GM19452 (cell line): Measurements from ENCODE around the gene PAPPA.

ENCODE experiments used
- ATAC-seq: cut with Tn5 transposase; IDR thresholded peaks from one replicate; pipeline ENCODE4 v1.9.1; 2021; ENCODE audit not compliant: unreplicated experiment

PAPPA gene

DNA sequence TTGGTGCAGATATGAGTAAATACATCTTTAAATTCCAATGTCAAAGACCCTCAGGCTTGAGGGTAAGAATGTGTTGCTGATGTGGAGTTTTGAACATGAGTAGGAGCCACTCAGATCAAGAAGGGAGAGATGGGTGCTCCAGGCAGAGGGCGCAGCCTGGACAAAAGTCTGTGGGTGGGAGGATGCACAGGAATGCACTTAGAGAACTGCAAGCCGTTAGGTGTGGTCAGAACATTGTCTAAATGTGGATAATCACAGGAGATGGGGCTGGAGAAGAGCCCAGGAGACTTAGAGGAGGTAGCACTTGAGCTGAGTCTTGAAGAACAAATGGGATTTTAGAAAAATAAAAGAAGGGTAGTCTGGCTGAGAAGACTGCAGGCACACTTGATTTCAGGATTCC lies 255.5 kb downstream of the PAPPA start:
- ATAC-seq = no peak

DNA sequence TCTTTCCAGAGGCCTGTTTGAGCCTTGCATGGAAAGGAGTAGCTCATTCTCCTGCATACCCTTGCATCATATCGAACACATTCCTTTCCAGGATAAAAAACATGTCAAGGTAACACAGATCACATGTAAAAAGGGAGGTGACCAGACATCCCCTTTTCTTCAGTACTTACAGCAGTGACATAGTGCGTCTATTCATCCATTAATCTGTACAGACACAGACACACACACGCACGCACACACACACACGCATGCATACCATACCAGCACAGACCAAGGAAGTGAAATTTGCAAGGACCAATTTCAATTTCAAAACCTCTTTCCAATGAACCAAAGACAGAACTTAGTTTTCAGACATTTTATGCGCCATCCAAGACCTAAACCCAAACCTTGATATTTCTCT lies 256.0 kb downstream of the PAPPA start:
- no peak for ATAC-seq

DNA sequence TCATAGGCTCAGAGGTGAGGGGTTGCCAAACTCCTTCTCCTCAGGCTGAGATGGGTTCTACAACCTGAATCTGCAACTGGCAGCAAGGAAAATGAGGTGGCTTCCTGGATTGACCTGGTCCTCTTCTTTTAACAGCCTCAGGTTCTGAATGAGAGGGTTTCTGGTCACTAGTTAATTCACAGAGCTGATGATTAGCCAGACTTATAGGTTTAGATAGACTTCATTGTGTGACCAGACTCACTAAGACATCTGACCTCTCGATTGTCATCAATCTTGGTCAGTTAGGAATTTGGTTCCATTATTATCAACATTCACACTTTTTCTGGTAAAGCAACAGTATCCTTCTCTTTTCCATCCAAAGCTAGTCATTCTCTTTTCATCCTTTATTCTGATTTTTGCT lies 257.9 kb downstream of the PAPPA start:
- no peak for ATAC-seq

DNA sequence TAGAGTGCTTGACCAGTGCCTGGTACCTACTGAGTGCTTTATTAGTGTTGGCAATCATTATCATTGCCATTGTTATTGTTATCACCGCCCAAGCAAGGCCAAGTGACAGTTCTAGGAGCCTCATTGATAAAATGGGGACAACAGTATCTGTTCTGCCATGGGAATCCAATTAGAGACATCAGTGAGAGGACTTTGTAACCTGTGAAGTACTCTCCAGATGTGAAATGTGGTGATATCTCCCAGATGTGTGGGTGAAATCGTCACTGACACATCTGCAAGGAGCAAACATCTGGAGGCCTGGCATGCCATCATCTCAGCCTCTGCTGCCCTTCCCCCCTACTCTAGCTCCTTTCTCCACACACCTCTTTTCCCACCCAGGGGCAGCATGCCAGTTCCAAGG lies 260.8 kb downstream of the PAPPA start:
- ATAC-seq = no peak

DNA sequence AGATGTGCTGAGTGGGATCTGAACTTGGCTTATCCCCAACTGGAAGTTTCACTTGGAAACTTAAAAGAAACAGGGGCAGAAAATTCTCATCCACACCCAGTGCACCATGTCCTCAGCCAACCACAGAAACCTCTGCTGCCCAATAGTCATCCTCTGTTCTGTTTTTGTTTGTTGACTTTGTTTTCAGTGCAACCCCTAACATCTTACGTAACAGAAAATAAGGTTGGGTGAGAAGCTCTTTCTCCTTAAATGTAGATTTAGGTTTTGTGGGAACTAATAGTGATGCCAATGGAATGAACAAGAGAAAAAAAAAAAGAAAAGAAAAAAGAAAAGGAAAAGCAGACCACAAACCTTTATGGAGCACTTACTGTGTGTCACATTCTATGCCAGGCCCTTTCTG lies 262.8 kb downstream of the PAPPA start:
- ATAC-seq = no peak

DNA sequence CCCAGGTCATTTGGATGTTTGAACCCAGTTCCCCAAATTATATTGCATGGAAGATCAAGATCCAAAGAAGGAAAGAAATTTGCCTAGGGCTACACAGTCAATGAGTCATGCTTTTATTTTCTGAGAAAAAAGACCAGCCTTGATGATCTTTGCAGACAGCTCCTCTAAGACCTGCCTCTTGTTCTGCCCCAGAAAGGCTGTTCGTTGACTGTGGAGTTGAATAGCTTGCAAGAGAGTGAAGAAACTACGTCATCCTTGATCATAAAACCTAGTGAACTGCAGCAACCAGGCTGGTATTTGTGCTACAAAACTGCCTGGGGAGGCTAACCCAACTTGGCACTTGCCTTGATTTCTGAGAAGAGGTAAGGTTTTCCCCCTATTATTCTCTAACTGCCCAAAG lies 263.9 kb downstream of the PAPPA start:
- no peak for ATAC-seq

DNA sequence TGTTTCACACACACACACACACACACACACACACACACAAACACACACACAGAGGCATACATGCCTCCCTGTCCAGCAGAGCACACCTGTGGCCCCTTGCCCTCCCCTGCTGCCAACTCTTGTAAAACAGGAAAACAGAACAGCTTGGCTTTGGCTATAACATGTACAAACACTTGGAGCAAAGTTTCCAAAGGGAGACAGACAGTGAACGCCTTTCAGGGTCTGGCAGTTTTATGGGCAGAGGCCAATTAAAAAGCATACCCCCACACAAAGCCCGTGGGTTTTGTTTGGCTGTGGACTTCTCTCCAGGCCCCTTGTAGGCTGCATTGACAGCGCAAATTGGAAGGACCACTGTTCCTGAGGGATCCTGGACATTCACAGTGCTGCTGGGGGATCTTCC lies 265.6 kb downstream of the PAPPA start:
- no peak for ATAC-seq

DNA sequence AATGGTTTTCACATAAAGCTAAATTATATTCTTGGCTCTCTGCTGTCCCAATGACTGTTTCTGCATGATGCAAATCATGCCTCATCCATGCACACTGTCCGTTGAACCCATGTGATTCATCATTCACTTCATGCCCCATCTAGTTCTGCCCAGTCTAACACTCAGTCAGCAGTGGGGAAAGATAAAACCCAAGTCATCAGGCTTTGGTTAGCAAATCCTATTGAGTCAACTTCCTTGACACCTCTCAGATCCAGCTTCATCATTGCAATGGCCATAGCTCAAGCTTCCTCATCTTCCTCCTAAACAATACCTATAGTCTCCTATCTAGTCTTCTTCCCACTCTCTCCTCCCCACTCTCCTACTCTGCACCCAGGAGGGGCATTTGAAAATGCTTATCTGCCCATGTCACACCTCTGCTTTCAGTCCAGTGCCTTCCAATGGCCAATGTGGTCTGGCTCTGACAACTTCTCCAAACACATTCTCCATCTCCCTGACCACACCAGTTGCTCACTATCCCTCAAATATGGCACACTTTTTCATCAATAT lies 267.5 kb downstream of the PAPPA start:
- no peak for ATAC-seq

DNA sequence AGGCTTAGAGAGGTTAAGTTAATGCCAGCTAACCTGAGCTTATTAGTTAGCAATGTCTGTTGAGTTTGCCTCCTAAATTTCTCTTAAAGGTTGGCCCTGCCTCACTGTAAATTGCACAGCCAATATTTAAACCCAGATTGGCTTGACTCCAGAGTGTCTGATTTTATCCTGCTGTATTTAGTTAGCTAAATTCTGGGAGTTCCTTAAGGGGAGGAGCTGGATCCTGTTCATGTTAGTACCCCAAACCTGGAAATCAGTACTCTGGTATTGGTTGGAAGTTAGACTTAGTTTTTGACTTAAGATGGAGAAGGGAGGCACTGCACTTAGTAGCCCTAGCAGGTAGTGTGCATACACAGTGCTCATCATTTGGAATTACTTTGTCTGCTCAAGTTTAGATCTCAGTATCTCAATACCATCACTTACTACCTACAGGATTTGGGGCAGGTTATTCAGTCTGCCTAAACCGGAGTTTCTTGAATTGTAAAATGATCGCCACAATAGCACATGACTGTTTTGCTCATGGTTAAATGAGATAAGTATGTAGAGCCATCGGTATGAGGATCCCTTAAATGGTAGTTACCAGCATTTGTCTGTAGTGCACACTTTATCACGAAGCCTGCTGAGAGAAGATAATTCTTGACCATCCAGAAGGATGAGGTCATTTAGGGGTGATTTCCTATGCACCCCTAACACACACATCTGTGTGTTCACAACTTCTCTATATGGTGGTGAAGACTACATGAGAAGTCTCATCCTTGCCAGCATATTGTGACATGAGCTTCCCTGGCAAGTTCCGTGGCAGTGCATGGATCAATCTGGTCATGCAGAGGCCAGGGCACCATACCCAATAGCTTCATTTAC lies 268.8 kb downstream of the PAPPA start:
- no peak for ATAC-seq

DNA sequence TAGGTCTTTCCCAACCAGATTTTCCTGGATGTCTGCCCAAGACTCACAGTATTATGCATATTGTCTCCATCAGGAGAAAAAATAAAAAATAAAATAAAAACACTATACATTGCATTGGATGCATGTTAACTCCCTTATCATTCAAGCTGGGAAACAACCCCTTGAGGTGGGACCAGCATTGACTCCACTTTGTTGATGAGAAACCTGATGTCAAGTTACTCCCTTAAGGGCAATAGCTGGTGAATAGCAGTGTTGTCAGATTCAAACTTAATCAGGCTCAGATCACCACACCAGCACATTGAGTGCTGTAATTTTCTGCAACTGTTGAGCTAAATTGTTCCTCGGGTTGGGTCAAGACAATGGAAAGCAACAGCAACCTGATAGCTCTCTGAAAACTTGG lies 269.6 kb downstream of the PAPPA start:
- no peak for ATAC-seq

DNA sequence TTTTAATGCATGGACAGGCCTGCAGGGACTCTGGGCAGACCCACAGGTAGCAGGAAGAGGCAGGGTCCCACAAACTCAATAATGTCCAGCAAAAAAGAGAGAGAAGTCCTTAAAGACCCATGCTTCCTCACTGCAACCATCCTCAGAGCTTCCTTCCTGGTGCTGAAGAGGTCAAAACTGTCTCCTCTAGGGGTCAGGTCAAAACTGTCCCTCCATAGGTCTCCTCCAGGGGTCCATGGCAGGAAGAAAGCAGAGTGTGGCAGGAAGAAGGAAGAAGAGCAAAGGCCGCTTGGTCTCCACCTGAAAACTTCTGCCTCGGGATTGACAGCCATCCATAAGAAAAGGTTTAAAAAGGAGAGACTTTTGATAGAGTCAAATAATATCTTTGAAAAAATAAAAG lies 271.7 kb downstream of the PAPPA start:
- no peak for ATAC-seq

DNA sequence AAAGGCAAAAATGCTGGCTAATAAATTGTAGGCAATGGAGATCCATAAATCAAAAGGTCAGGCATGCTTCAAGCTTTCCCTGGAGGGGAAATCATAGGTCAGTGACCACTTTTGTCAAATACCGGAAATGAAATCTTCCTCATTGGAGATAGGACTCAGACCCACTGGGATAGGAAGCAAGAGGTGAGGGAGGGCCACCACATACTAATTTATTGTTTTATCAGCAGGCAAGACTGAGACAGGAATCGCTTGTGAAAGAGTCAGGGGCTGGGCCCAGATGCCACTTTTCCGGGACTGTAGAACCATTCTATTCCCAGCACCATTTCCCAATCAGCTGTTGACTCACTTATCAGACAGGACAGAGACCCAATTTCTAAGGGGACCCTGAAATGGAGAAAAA lies 277.3 kb downstream of the PAPPA start:
- no peak for ATAC-seq

DNA sequence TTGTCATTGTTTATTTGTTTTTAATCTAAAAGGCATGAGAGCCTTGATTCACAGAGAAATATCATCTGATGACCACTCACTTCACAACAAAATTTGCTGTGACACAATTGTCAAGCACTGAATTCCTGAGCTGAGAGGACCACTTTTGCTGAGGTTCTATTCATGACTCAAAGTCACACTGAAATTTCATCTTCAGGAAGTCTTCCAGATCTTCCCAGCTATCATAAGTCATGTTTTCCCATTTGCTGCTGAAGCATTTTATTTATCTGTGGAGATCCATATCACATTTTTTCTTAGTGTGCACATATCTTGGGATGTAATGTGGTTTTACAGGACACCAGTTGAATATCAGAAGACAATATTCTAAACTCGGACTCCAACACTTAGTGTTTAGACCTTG lies 278.5 kb downstream of the PAPPA start:
- no peak for ATAC-seq

DNA sequence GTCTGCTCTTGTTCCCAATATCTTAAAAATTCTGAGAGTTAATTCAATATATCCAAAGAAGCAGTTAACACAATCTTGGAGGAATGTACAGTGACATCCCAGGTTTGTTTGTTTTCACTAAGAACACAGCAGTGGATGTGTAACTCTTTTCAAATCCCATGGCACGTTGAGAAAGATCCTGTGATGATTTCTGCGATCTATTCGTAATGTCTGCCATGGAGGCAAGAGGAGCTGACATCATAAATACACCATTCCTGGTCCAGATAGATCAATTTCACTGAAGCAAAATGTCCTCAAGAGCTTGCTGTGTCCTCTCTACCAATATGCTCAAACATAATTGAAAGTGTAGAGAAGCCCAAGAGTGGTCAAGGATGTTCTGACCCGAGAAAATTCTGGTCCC lies 280.7 kb downstream of the PAPPA start:
- no peak for ATAC-seq

DNA sequence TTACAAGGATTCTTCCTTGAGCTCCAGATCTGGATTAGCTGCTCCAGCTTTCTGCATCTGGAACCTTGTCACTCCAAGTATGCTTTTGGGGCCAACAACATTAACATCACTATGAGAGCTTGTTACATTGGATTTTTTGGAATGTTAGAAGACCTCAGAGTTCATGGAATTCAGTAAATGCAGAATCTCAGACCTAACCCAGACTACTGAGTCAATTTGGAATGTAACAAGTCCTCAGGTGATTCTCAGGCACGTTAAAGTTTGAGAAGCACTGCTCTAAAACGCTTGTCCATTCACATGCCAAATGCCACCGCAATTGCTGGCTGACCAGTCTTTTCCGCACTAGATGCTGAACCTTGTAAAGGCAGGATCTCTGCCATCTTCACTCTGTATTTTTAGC lies 282.1 kb downstream of the PAPPA start:
- ATAC-seq = no peak

DNA sequence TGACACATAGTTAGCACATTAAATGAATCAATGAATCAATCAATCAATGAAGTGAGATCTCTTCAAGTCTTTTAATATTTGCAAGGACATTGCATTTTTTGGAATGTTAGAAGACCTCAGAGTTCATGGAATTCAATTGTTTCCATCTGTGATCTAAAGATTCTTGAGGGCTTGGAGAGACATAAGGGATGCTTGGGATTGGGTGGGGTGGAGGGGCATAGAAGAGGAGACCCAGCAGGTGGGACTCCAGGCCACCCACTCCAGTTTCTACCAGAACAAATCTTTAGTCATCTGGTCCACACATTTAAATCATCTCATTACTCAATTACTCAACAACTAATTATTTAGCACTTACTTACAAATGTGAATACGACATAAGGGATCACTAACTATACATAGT lies 282.5 kb downstream of the PAPPA start:
- ATAC-seq = no peak

DNA sequence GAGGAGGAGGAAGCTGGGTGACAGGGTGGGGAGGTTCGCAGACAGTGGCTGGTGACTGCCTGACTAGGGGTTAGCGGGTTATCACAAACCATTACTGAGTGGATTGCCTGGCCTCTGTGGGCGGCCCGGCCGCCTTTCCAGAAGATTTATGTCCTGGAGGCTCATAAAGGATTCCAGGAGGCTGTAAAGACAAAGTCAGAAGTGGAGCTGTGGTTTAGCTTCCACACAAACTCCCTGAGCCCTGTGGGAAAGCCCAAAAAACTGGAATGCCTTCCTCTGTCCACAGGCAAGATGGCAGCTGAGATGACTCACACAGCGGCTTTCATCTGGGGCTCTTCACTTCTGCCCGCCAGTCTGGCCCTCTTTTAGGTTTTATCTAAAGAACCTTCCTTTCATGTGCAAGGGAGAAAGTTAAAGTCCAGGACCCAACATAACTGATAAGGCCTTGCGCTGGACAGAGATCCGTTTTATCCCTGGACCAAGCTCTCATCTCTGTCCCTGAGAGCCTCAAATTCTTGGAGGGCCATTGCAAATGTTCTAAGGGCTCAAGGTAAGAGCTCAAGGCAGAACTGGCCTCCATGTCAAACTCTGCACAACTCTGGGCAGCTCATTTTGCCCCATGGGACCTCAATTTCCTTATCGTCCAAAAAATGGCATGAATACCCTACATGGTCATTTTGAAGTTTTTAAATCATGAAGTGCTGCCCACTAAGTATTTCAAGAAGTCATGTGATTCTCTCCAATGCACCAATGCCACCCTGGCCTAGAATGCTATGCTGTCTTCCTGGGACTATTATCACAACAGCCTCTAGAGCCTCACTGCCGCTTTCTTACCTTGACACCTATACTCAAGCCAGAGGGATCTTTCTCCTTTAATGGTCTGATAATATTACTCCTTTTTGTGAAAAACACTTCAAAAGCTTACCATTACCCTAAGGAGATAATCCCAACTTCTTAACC lies 284.1 kb downstream of the PAPPA start:
- no peak for ATAC-seq

DNA sequence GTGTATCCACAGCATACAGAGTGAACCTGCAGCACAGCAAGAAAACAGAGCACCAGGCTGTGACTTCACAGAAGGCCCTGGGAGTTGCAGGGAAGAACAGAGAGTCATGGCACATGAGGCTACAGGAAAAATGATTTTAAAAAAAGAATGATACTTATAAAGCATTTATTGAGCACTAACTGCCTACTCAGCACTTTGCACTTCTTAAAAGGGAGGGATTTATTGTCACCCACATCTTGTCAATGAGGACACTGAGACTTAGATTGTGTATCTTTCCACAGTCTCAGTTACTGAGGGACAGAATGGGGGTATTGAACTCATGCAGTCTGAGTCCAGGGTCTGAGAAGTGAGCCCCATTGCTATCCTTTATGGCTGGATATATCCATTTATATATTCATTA lies 288.9 kb downstream of the PAPPA start:
- no peak for ATAC-seq

DNA sequence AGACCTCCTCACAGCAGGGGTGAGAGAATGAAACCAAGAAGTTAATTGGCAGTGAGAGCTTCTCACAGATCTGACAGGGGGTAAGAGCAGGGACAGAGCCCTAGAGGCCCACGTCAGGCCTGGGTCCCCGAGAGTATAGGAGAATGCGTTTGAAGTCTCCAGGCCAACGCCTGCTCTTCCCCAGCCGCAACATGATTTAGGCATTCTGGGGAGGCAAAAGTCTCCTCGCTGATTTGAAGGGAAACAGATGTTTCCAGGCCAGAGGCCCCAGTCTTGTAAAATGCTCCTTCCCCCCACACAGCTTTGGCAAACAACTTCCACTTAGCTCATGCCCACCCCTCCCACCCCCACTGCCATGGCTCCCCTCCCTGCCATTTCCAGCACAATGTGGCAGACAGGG lies 294.3 kb downstream of the PAPPA start:
- ATAC-seq = no peak

DNA sequence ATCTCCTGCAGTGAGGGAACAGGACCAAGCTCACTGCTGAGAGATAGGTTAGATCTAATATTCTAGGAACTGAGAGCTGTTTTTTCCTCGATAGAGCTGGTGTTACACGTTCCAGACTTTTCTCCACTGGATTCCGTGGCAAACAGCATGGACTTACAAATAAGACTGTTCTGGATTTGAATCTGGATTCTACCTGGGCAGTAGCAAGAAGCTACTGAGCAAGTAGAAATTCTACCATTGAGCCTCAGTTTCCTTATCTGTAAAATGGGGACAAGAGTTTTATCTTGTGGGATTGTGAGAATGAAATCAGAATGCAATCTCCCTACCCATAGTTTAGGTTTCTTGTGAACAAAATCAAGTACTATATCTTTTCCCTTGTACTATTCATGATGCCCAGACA lies 294.8 kb downstream of the PAPPA start:
- ATAC-seq = no peak

DNA sequence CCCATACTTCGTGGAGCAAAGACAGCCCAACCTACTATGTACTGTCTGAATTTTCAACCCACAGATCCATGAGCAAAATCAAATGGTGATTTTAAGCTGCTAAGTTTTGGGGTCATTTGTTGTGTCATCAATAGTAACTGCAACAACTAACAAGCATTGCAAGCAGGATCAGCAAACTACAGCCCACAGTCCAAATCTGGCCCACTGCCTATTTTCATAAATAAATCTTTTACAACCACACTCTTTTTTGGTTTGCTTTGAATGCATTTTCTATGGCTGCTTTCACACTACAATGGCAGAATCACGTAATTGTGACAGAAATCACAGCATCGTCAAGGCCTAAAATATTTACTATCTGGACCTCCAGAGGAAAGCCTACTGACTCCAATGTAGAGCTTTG lies 296.4 kb downstream of the PAPPA start:
- ATAC-seq = no peak
